Spleen (tissue), 11 donors: ENCODE results near the gene RBP4. TPM values are rescaled to one million over a fixed set of nuclear protein-coding genes. Genes with fewer than 3 reads are reported as not detected.
A peak's percentile ranks its signal among the peaks of the same experiment; 100 is the strongest.

Source experiments
- DNase-seq: peaks from one replicate; pipeline ENCODE4 v3.0.0-alpha.2; 2020
- H3K27ac ChIP-seq, 8 donors: fragments of 200-600 bp; sonication (generic) in 7 of 8; 1 replicate in 4 of 8; 2 replicates in 4 of 8; pipeline versions ENCODE4 v1.5.0 to v1.8.0; 2016 to 2021; ENCODE audit warnings: inconsistent platforms in 4 of 8, mild to moderate bottlenecking in 4 of 8, moderate library complexity in 1 of 8
- H3K27me3 ChIP-seq, 7 donors: fragments of 200-600 bp; sonication (generic) in 6 of 7; replicated peaks in 1 of 7; 1 replicate in 4 of 7; 2 replicates in 3 of 7; pipeline versions ENCODE4 v1.5.0 to v1.8.0; 2016 to 2021; ENCODE audit warnings: inconsistent platforms in 3 of 7, mild to moderate bottlenecking in 1 of 7
- H3K36me3 ChIP-seq, 6 donors: fragments of 200-600 bp; sonication (generic) in 5 of 6; 1 replicate in 4 of 6; 2 replicates in 2 of 6; pipeline versions ENCODE4 v1.5.0 to v1.8.0; 2016 to 2021; ENCODE audit warnings: inconsistent platforms in 2 of 6
- H3K4me1 ChIP-seq, 6 donors: fragments of 200-600 bp; sonication (generic) in 5 of 6; 1 replicate in 3 of 6; 2 replicates in 3 of 6; pipeline versions ENCODE4 v1.5.0 to v1.8.0; 2016 to 2021; ENCODE audit warnings: inconsistent platforms in 3 of 6
- H3K4me3 ChIP-seq, 8 donors: fragments of 200-600 bp; sonication (generic) in 7 of 8; 1 replicate in 4 of 8; 2 replicates in 4 of 8; pipeline versions ENCODE4 v1.5.0 to v1.8.0; 2016 to 2021; ENCODE audit warnings: inconsistent platforms in 4 of 8, mild to moderate bottlenecking in 4 of 8, moderate library complexity in 2 of 8
- H3K9me3 ChIP-seq, 8 donors: fragments of 200-600 bp; sonication (generic) in 7 of 8; 1 replicate in 4 of 8; 2 replicates in 4 of 8; pipeline versions ENCODE4 v1.5.0 to v1.8.0; 2016 to 2021; ENCODE audit warnings: inconsistent platforms in 4 of 8
- CTCF ChIP-seq, 11 experiments: fragments of 200-600 bp in 7 of 11; fragments of 450-650 bp in 4 of 11; sonication (generic) in 4 of 11; IDR thresholded peaks in 8 of 11; conservative IDR thresholded peaks in 3 of 11; 1 replicate in 7 of 11; 2 replicates in 4 of 11; pipeline versions ENCODE4 v1.4.0 to v1.8.0; 2016 to 2021; ENCODE audit warnings: antibody characterized with exemption in 11 of 11, inconsistent platforms in 4 of 11, mild to moderate bottlenecking in 1 of 11
- POLR2A ChIP-seq, 3 donors: fragments of 450-650 bp; IDR thresholded peaks; one replicate each; pipeline ENCODE4 v1.5.1; 2017; ENCODE audit warnings: antibody characterized with exemption in 3 of 3, mild to moderate bottlenecking in 1 of 3
- POLR2AphosphoS5 ChIP-seq, 3 donors: sonication (generic); formaldehyde crosslinking; IDR thresholded peaks; one replicate each; pipeline ENCODE4 v1.5.1; 2017; ENCODE audit warnings: antibody characterized with exemption in 3 of 3
- WGBS, 5 donors: extraction: QIAGEN DNeasy Blood & Tissue Kit in 3 of 5; methylation state at CpG; one replicate each; pipeline versions ENCODE4 v1.1.5 to v1.1.7; 2013 to 2018; 5-methylcytosine and 5-hydroxymethylcytosine counted together
- intact Hi-C: fragments of 100-400 bp; cut with DNase I; formaldehyde crosslinking; loops from one replicate; pipeline ENCODE4 v1.15.0; 2023; ENCODE audit warnings: low total_unique reads
- polyA plus RNA-seq, 3 donors: library from polyadenylated mRNA; stranded (reverse); fragments of 200-250 nt; gene quantifications; one replicate each; pipeline ENCODE4 v1.2.1, GENCODE V29; 2013
- total RNA-seq, 7 donors: library from RNA; depleted of rRNA in 3 of 7; stranded (reverse); fragments of >200 nt in 3 of 7; fragmentation: NEBNext Ultra II Directional in 4 of 7; extraction: Animal tissue kit (Norgen Biotek cat#: 25700) in 4 of 7; gene quantifications; one replicate each; pipeline versions ENCODE4 v1.1.0 to v1.2.1, GENCODE V29; 2016 to 2021
- donor health status: healthy with polysubstance abuse.
- donor health status: DM: no; HTN: no; CAD: no; lungs with moderate emphysema.
- donor health status: DM: no; HTN: no; CAD: no.
- donor health status: Bipolar disorder and iron deficiency.
- donor health status: healthy.
- donor health status: DM: no; HTN: no; CAD: no.
- donor health status: DM: yes; HTN: yes; CAD: no.

The RBP4 gene
- total and polyA plus RNA-seq, 10 donors, result 0.20 to 1.3 (median 0.26) TPM; not detected in 6

GRCh38 chr10:93615576-93616235, 14.7 kb upstream of the RBP4 start:
- Histone ChIP-seq H3K27ac (peak overlapping the region in 4 of 8 donors; percentile 24 to 59 (median 41)), H3K36me3 (no peaks in the 10 kb centered on the region), H3K27me3 (peaks cover 0 to 3% (median 0%) of the 10 kb centered on the region in 7 donors), H3K4me1 (peaks cover 0 to 24% (median 6%) of the 10 kb centered on the region in 6 donors), H3K9me3 (no peaks in the 10 kb centered on the region), H3K4me3 (peak overlapping the region in 1 of 8 donors; percentile 37)
- intact Hi-C loops, result no loop called here
- DNase-seq, result no peak
- WGBS, 5 donors, result 26 to 52% (median 37%) methylated on average over 9 of the region's 9 CpGs
- TF ChIP-seq POLR2AphosphoS5 (IDR thresholded peaks at IDR 0.05) (no peak), POLR2A (IDR thresholded peaks at IDR 0.05) (no peak), CTCF (IDR thresholded peaks at IDR 0.05 in 8 of 11, conservative IDR thresholded peaks at IDR 0.05 in 3 of 11) (no peak)

- H3K36me3 ChIP-seq, result no peaks in the 10 kb centered on the region
- peaks cover 0 to 24% (median 6%) of the 10 kb centered on the region in 6 donors for H3K4me1 ChIP-seq
- TF ChIP-seq POLR2AphosphoS5 (IDR thresholded peaks at IDR 0.05) (no peak), POLR2A (IDR thresholded peaks at IDR 0.05) (no peak), CTCF (IDR thresholded peaks at IDR 0.05 in 8 of 11, conservative IDR thresholded peaks at IDR 0.05 in 3 of 11) (no peak)
- no peak overlapping the region for H3K27ac ChIP-seq
- 82 to 91% (median 88%) methylated on average over 7 of the region's 7 CpGs for WGBS, 5 donors
- intact Hi-C loops, result no loop called here
- no peaks in the 10 kb centered on the region for H3K9me3 ChIP-seq
- DNase-seq, result no peak
- peaks cover 0 to 14% (median 0%) of the 10 kb centered on the region in 7 donors for H3K27me3 ChIP-seq
- H3K4me3 ChIP-seq, result no peak overlapping the region
Observed at GRCh38 chr10:93614101-93614825, 13.2 kb upstream of the RBP4 start.

GRCh38 chr10:93613126-93613525, 12.1 kb upstream of the RBP4 start:
- Histone ChIP-seq H3K27ac (no peak overlapping the region), H3K36me3 (no peaks in the 10 kb centered on the region), H3K9me3 (no peaks in the 10 kb centered on the region), H3K27me3 (peaks cover 0 to 19% (median 0%) of the 10 kb centered on the region in 7 donors), H3K4me1 (peaks cover 0 to 24% (median 6%) of the 10 kb centered on the region in 6 donors), H3K4me3 (no peak overlapping the region)
- TF ChIP-seq CTCF (IDR thresholded peaks at IDR 0.05 in 8 of 11, conservative IDR thresholded peaks at IDR 0.05 in 3 of 11) (no peak), POLR2AphosphoS5 (IDR thresholded peaks at IDR 0.05) (no peak), POLR2A (IDR thresholded peaks at IDR 0.05) (no peak)
- 76 to 90% (median 82%) methylated on average over 3 of the region's 3 CpGs for WGBS, 5 donors
- DNase-seq, result no peak
- intact Hi-C loops, result no loop called here

GRCh38 chr10:93612311-93612710, 11.3 kb upstream of the RBP4 start, which contains the start of gene PDE6C:
PDE6C (plus strand) TSS chr10:93612537; CDS start chr10:93612726, 189 bp downstream.
- TF ChIP-seq CTCF (IDR thresholded peaks at IDR 0.05 in 8 of 11, conservative IDR thresholded peaks at IDR 0.05 in 3 of 11), result no peak
- TF ChIP-seq POLR2AphosphoS5 (IDR thresholded peaks at IDR 0.05), result no peak
- TF ChIP-seq POLR2A (IDR thresholded peaks at IDR 0.05), result no peak
- Histone ChIP-seq H3K27ac (no peak within 1 kb of the TSS), H3K27me3 (peaks cover 0 to 23% (median 0%) of the 10 kb centered on the region in 7 donors), H3K9me3 (peaks cover 0 to 5% (median 2%) of the 10 kb centered on the region in 8 donors), H3K4me1 (peaks cover 0 to 23% (median 6%) of the 10 kb centered on the region in 6 donors), H3K4me3 (no peak within 1 kb of the TSS), H3K36me3 (no peaks in the 10 kb centered on the region)
- intact Hi-C loops, result no loop called here
- DNase-seq, result no peak
- WGBS, 5 donors, result 81 to 92% (median 87%) methylated on average over 6 of the region's 6 CpGs
